A673 (cell line): ENCODE results near the gene CFAP20DC. TPM values are rescaled to one million over a fixed set of nuclear protein-coding genes. Genes with fewer than 3 reads are reported as not detected.

Source experiments
- BruUV-seq: library from RNA; stranded (reverse); fragments of 400-500 nt; replicated peaks from 2 replicates; lab custom pipeline; 2021; lab: Mats Ljungman, UMichigan
- CTCF ChIA-PET: fragments of 300-600 bp; sonication (Branson Sonifier 250); formaldehyde crosslinking; loops from one replicate; lab custom pipeline; 2022; ENCODE audit warnings: antibody characterized with exemption; lab: Charles Lee
- POLR2A ChIA-PET: fragments of 300-600 bp; sonication (Branson Sonifier 250); formaldehyde crosslinking; loops from one replicate; lab custom pipeline; 2022; ENCODE audit warnings: antibody characterized with exemption; ENCODE audit not compliant: low non-redundant PET; lab: Charles Lee
- DNase-seq: peaks from one replicate; pipeline ENCODE4 v3.0.0-alpha.2; 2015; ENCODE audit warnings: low spot score
- H3K27ac ChIP-seq: fragments of 200-600 bp; sonication (generic); 2 replicates; pipeline ENCODE4 v1.5.1; 2016; ENCODE audit warnings: mixed run types, low read depth, mild to moderate bottlenecking, mixed read lengths, antibody characterized with exemption, low read length; ENCODE audit not compliant: poor library complexity, severe bottlenecking
- H3K27me3 ChIP-seq: fragments of 200-600 bp; sonication (generic); replicated peaks from 2 replicates; pipeline ENCODE4 v1.6.1; 2017; ENCODE audit warnings: mixed run types, low read depth, mild to moderate bottlenecking, mixed read lengths, antibody characterized with exemption, low read length; ENCODE audit not compliant: insufficient read depth, poor library complexity
- H3K36me3 ChIP-seq: fragments of 200-600 bp; sonication (generic); 2 replicates; pipeline ENCODE4 v1.6.1; 2016; ENCODE audit warnings: mixed run types, mild to moderate bottlenecking, mixed read lengths, antibody characterized with exemption, low read length; ENCODE audit not compliant: insufficient read depth, poor library complexity, severe bottlenecking
- H3K4me1 ChIP-seq: fragments of 200-600 bp; sonication (generic); 2 replicates; pipeline ENCODE4 v1.6.1; 2017; ENCODE audit warnings: mixed run types, mild to moderate bottlenecking, mixed read lengths, antibody characterized with exemption, low read length; ENCODE audit not compliant: insufficient read depth, poor library complexity, severe bottlenecking
- H3K4me3 ChIP-seq: fragments of 200-600 bp; sonication (generic); 2 replicates; pipeline ENCODE4 v1.5.1; 2016; ENCODE audit warnings: low read depth, mixed run types, mild to moderate bottlenecking, mixed read lengths, low read length; ENCODE audit not compliant: poor library complexity, severe bottlenecking
- H3K9me3 ChIP-seq: fragments of 200-600 bp; sonication (generic); 2 replicates; pipeline ENCODE4 v1.6.1; 2016; ENCODE audit warnings: mixed run types, low read depth, mild to moderate bottlenecking, mixed read lengths, antibody characterized with exemption, low read length; ENCODE audit not compliant: poor library complexity, severe bottlenecking
- CTCF ChIP-seq: fragments of 300-800, 200-600 bp; sonication (generic); conservative IDR thresholded peaks from 2 replicates; pipeline ENCODE4 v1.5.1; 2017; ENCODE audit warnings: low read depth, mild to moderate bottlenecking, antibody characterized with exemption, low read length, moderate library complexity, mixed read lengths
- EZH2 ChIP-seq: fragments of 200-600 bp; sonication (generic); IDR thresholded peaks from 2 replicates; pipeline ENCODE4 v1.6.1; 2017; ENCODE audit warnings: borderline replicate concordance, low read depth, mild to moderate bottlenecking, mixed read lengths, antibody characterized with exemption, low read length; ENCODE audit not compliant: poor library complexity, severe bottlenecking
- intact Hi-C: fragments of 100-400 bp; cut with micrococcal nuclease; formaldehyde crosslinking; loops from one replicate; pipeline ENCODE4 v1.10.0; 2022; ENCODE audit not compliant: unreplicated experiment
- total RNA-seq: library from RNA; stranded (reverse); gene quantifications from 2 replicates; pipeline ENCODE4 v1.2.3, GENCODE V29; 2021

Gene CFAP20DC
- total RNA-seq, 1 experiment from 2014 or later: 1.3 TPM

- Histone ChIP-seq H3K27ac (no peak overlapping the region), H3K9me3 (no peaks in the 10 kb centered on the region), H3K36me3 (no peaks in the 10 kb centered on the region), H3K4me3 (no peak overlapping the region), H3K27me3 (peaks cover 4% of the 10 kb centered on the region), H3K4me1 (no peaks in the 10 kb centered on the region)
- CTCF ChIA-PET: no interaction called here
- no peak for DNase-seq
- no peak for TF ChIP-seq CTCF
- TF ChIP-seq EZH2: no peak
- BruUV-seq: no TSS peak
- intact Hi-C loops: no loop called here
- POLR2A ChIA-PET: no interaction called here
Measured at GRCh38 chr3:58839964-58840363, 209.9 kb downstream of the CFAP20DC start.

- no peak for TF ChIP-seq CTCF
- no peak for TF ChIP-seq EZH2
- Histone ChIP-seq H3K4me3 (no peak overlapping the region), H3K36me3 (no peaks in the 10 kb centered on the region), H3K4me1 (no peaks in the 10 kb centered on the region), H3K27me3 (peaks cover 4% of the 10 kb centered on the region), H3K9me3 (no peaks in the 10 kb centered on the region), H3K27ac (no peak overlapping the region)
- no peak for DNase-seq
- no TSS peak for BruUV-seq
- POLR2A ChIA-PET: no interaction called here
- CTCF ChIA-PET: no interaction called here
- intact Hi-C loops: no loop called here
Measured at GRCh38 chr3:58839187-58839586, 210.6 kb downstream of the CFAP20DC start.

GRCh38 chr3:58837856-58838255 lies 212.0 kb downstream of the CFAP20DC start:
- no peak for DNase-seq
- CTCF ChIA-PET: no interaction called here
- POLR2A ChIA-PET: no interaction called here
- no TSS peak for BruUV-seq
- Histone ChIP-seq H3K27me3 (peaks cover 4% of the 10 kb centered on the region), H3K4me3 (no peak overlapping the region), H3K9me3 (no peaks in the 10 kb centered on the region), H3K27ac (no peak overlapping the region), H3K36me3 (no peaks in the 10 kb centered on the region), H3K4me1 (no peaks in the 10 kb centered on the region)
- no peak for TF ChIP-seq CTCF
- intact Hi-C loops: no loop called here
